RWPE2 (cell line): ENCODE measurements around the gene RNF150.

Experiments used
- ATAC-seq: fragments of 200-7000 bp; cut with Tn5 transposase; 3 replicates; pipeline ENCODE4 v1.9.1; 2021; ENCODE audit warnings: low read depth
- DNase-seq: peaks from one replicate; pipeline ENCODE4 v3.0.0-alpha.2; 2020; ENCODE audit warnings: low spot score
- H3K27ac ChIP-seq: fragments of 450-650 bp; 2 replicates; pipeline ENCODE4 v1.5.1; 2017; ENCODE audit warnings: mild to moderate bottlenecking; ENCODE audit not compliant: poor library complexity, severe bottlenecking
- H3K27me3 ChIP-seq: fragments of 250-450 bp; sonication (Bioruptor Pico); 2 replicates; pipeline ENCODE4 v1.5.1; 2021; ENCODE audit warnings: mild to moderate bottlenecking, moderate library complexity; ENCODE audit not compliant: insufficient read depth, poor library complexity, severe bottlenecking
- H3K36me3 ChIP-seq: fragments of 250-450 bp; sonication (Bioruptor Pico); 2 replicates; pipeline ENCODE4 v1.5.1; 2020; ENCODE audit warnings: low read depth, mild to moderate bottlenecking, moderate library complexity
- H3K4me1 ChIP-seq: fragments of 250-450 bp; sonication (Bioruptor Pico); 2 replicates; pipeline ENCODE4 v1.5.1; 2021; ENCODE audit warnings: mild to moderate bottlenecking, moderate library complexity; ENCODE audit not compliant: insufficient read depth, poor library complexity, severe bottlenecking
- H3K4me3 ChIP-seq: fragments of 250-450 bp; sonication (Bioruptor Pico); 2 replicates; pipeline ENCODE4 v1.5.1; 2021; ENCODE audit warnings: mild to moderate bottlenecking, moderate library complexity; ENCODE audit not compliant: severe bottlenecking
- H3K9me3 ChIP-seq: fragments of 250-450 bp; sonication (Bioruptor Pico); 2 replicates; pipeline ENCODE4 v1.5.1; 2021; ENCODE audit warnings: mild to moderate bottlenecking, moderate library complexity; ENCODE audit not compliant: severe bottlenecking
- CTCF ChIP-seq: fragments of 450-650 bp; IDR thresholded peaks from one replicate; pipeline ENCODE4 v1.5.1; 2017; ENCODE audit warnings: mild to moderate bottlenecking, moderate library complexity; ENCODE audit not compliant: poor library complexity, severe bottlenecking

The RNF150 gene

GRCh38 chr4:140819610-140820009 is 313.7 kb downstream of the RNF150 start:
- Histone ChIP-seq H3K9me3 (no peaks in the 10 kb centered on the region), H3K27ac (no peak overlapping the region), H3K4me1 (no peaks in the 10 kb centered on the region), H3K27me3 (no peaks in the 10 kb centered on the region), H3K36me3 (no peaks in the 10 kb centered on the region), H3K4me3 (no peak overlapping the region)
- ATAC-seq (no peak), DNase-seq (no peak)
- TF ChIP-seq CTCF = no peak

GRCh38 chr4:140818433-140818832 is 314.8 kb downstream of the RNF150 start:
- no peaks in the 10 kb centered on the region for H3K36me3 ChIP-seq
- TF ChIP-seq CTCF = no peak
- ATAC-seq (no peak), DNase-seq (no peak)
- H3K27ac ChIP-seq = no peak overlapping the region
- H3K4me1 ChIP-seq = no peaks in the 10 kb centered on the region
- H3K9me3 ChIP-seq = no peaks in the 10 kb centered on the region
- H3K27me3 ChIP-seq = no peaks in the 10 kb centered on the region
- no peak overlapping the region for H3K4me3 ChIP-seq

- Histone ChIP-seq H3K27ac (no peak overlapping the region), H3K4me1 (no peaks in the 10 kb centered on the region), H3K27me3 (no peaks in the 10 kb centered on the region), H3K4me3 (no peak overlapping the region), H3K9me3 (no peaks in the 10 kb centered on the region), H3K36me3 (no peaks in the 10 kb centered on the region)
- TF ChIP-seq CTCF = no peak
- ATAC-seq (no peak), DNase-seq (no peak)
Measured at GRCh38 chr4:140816806-140817510, 316.3 kb downstream of the RNF150 start.

- no peaks in the 10 kb centered on the region for H3K36me3 ChIP-seq
- DNase-seq = no peak
- H3K4me3 ChIP-seq = no peak overlapping the region
- H3K9me3 ChIP-seq = no peaks in the 10 kb centered on the region
- no peak overlapping the region for H3K27ac ChIP-seq
- ATAC-seq = no peak
- TF ChIP-seq CTCF = no peak
- H3K4me1 ChIP-seq = no peaks in the 10 kb centered on the region
- H3K27me3 ChIP-seq = no peaks in the 10 kb centered on the region
Measured at GRCh38 chr4:140813804-140814203, 319.5 kb downstream of the RNF150 start.

GRCh38 chr4:140812916-140813315 is 320.4 kb downstream of the RNF150 start:
- DNase-seq = no peak
- ATAC-seq = no peak
- Histone ChIP-seq H3K4me3 (no peak overlapping the region), H3K9me3 (no peaks in the 10 kb centered on the region), H3K27ac (no peak overlapping the region), H3K27me3 (no peaks in the 10 kb centered on the region), H3K4me1 (no peaks in the 10 kb centered on the region), H3K36me3 (no peaks in the 10 kb centered on the region)
- TF ChIP-seq CTCF = no peak
